Osteoblast (primary cell): ENCODE results near the gene USP9Y. TPM values are rescaled to one million over a fixed set of nuclear protein-coding genes. Genes with fewer than 3 reads are reported as not detected.

Source experiments
- DNase-seq: peaks from one replicate; pipeline ENCODE4 v3.0.0; 2011; ENCODE audit warnings: low spot score, mixed read lengths; ENCODE audit not compliant: insufficient read length; ENCODE audit errors: missing footprints
- H2AFZ ChIP-seq: 2 replicates; pipeline ENCODE4 v1.6.0; 2011; ENCODE audit warnings: mild to moderate bottlenecking, low read length
- H3K27ac ChIP-seq: 2 replicates; pipeline ENCODE4 v1.5.1; 2011; ENCODE audit warnings: mild to moderate bottlenecking, low read depth, low read length, moderate library complexity
- H3K27me3 ChIP-seq: 2 replicates; pipeline ENCODE4 v1.6.0; 2012; ENCODE audit warnings: mild to moderate bottlenecking, control low read depth, inconsistent platforms, low read length, moderate library complexity; ENCODE audit not compliant: insufficient read depth
- H3K36me3 ChIP-seq: 2 replicates; pipeline ENCODE4 v1.5.1; 2011; ENCODE audit warnings: mild to moderate bottlenecking, low read length, control low read depth, moderate library complexity; ENCODE audit not compliant: insufficient read depth
- H3K4me1 ChIP-seq: 2 replicates; pipeline ENCODE4 v1.5.1; 2011; ENCODE audit warnings: mild to moderate bottlenecking, low read length, control low read depth, moderate library complexity; ENCODE audit not compliant: insufficient read depth
- H3K4me2 ChIP-seq: 2 replicates; pipeline ENCODE4 v1.6.0; 2011; ENCODE audit warnings: mild to moderate bottlenecking, low read length; ENCODE audit not compliant: insufficient read depth
- H3K4me3 ChIP-seq: fragments of 200-600 bp; sonication (generic); 3 replicates; pipeline ENCODE4 v1.5.1; 2012; ENCODE audit warnings: mild to moderate bottlenecking, low read length, inconsistent platforms; ENCODE audit not compliant: insufficient read depth
- H3K79me2 ChIP-seq: 2 replicates; pipeline ENCODE4 v1.6.0; 2012; ENCODE audit warnings: mild to moderate bottlenecking, low read length, control low read depth, inconsistent platforms; ENCODE audit not compliant: insufficient read depth
- H3K9me3 ChIP-seq: 2 replicates; pipeline ENCODE4 v1.5.1; 2011; ENCODE audit warnings: low read depth, low read length, control low read depth
- H4K20me1 ChIP-seq: 2 replicates; pipeline ENCODE4 v1.6.0; 2012; ENCODE audit warnings: mild to moderate bottlenecking, low read length, control low read depth; ENCODE audit not compliant: insufficient read depth
- total RNA-seq: library from RNA; depleted of rRNA; stranded (reverse); fragments of >200 nt; gene quantifications from 2 replicates; pipeline ENCODE4 v1.2.3, GENCODE V29; 2012
- TF ChIP-seq, protein P1 (sequence below): IDR thresholded peaks from 2 replicates; pipeline ENCODE4 v1.5.1; 2011; ENCODE audit warnings: mild to moderate bottlenecking, low read depth, low read length, moderate library complexity; ENCODE audit errors: extremely low read depth

USP9Y gene
- total RNA-seq, 1 donor, result 26.4 TPM

DNA sequence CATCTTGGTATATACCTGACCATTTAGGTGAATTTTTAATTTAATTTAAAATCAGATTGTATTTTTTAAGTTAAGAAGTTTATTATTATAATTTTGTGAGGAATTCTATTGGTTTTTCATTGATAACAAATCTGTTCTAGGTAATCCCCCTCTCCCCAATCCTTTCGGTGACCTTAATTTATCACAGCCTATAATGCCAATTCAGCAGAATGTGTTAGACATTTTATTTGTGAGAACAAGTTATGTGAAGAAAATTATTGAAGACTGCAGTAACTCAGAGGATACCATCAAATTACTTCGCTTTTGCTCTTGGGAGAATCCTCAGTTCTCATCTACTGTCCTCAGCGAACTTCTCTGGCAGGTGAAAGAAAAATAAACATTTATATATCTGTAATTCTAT is 145.8 kb downstream of the USP9Y start:
- DNase-seq, result no peak
- no peaks in the 10 kb centered on the region for H3K9me3 ChIP-seq
- H4K20me1 ChIP-seq, result no peaks in the 10 kb centered on the region
- H3K27me3 ChIP-seq, result no peaks in the 10 kb centered on the region
- no peak overlapping the region for H3K27ac ChIP-seq
- H3K4me3 ChIP-seq, result no peak overlapping the region
- no peaks in the 10 kb centered on the region for H3K36me3 ChIP-seq
- TF ChIP-seq, protein P1, sequence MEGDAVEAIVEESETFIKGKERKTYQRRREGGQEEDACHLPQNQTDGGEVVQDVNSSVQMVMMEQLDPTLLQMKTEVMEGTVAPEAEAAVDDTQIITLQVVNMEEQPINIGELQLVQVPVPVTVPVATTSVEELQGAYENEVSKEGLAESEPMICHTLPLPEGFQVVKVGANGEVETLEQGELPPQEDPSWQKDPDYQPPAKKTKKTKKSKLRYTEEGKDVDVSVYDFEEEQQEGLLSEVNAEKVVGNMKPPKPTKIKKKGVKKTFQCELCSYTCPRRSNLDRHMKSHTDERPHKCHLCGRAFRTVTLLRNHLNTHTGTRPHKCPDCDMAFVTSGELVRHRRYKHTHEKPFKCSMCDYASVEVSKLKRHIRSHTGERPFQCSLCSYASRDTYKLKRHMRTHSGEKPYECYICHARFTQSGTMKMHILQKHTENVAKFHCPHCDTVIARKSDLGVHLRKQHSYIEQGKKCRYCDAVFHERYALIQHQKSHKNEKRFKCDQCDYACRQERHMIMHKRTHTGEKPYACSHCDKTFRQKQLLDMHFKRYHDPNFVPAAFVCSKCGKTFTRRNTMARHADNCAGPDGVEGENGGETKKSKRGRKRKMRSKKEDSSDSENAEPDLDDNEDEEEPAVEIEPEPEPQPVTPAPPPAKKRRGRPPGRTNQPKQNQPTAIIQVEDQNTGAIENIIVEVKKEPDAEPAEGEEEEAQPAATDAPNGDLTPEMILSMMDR, result no peak
- no peak overlapping the region for H3K4me2 ChIP-seq
- H3K79me2 ChIP-seq, result no peaks in the 10 kb centered on the region
- H3K4me1 ChIP-seq, result no peaks in the 10 kb centered on the region
- H2AFZ ChIP-seq, result no peak overlapping the region

DNA sequence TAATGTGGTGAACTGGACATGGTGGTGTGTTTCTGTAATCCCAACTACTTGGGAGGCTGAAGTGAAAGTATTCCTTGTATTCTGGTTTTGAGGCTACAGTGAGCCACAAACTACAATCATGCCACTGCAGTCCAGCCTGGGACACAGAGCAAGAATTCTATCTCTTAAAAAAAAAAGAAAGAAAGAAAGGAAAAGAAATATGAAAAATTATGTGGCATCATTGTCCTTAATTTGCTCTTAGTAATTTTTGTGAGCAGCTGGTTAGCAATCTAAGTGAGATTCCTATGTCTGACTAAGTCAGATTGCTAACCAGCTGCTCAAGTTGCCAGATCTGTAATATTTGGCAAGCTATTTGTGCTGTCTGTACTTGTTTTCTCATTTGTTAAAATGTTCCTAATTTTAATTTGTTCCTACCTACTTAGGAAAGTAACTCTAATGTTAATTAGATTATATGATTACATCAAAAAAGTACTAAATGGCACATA is 154.8 kb downstream of the USP9Y start:
- Histone ChIP-seq H3K4me2 (no peak overlapping the region), H2AFZ (no peak overlapping the region), H3K27me3 (no peaks in the 10 kb centered on the region), H4K20me1 (no peaks in the 10 kb centered on the region), H3K79me2 (no peaks in the 10 kb centered on the region), H3K27ac (no peak overlapping the region), H3K9me3 (no peaks in the 10 kb centered on the region), H3K4me1 (no peaks in the 10 kb centered on the region), H3K4me3 (no peak overlapping the region), H3K36me3 (no peaks in the 10 kb centered on the region)
- DNase-seq, result no peak
- TF ChIP-seq, protein P1, result no peak

- H3K9me3 ChIP-seq, result no peaks in the 10 kb centered on the region
- H2AFZ ChIP-seq, result no peak overlapping the region
- H3K36me3 ChIP-seq, result no peaks in the 10 kb centered on the region
Observed at GRCh38 chrY:12867960-12868359, 166.9 kb downstream of the USP9Y start.

DNA sequence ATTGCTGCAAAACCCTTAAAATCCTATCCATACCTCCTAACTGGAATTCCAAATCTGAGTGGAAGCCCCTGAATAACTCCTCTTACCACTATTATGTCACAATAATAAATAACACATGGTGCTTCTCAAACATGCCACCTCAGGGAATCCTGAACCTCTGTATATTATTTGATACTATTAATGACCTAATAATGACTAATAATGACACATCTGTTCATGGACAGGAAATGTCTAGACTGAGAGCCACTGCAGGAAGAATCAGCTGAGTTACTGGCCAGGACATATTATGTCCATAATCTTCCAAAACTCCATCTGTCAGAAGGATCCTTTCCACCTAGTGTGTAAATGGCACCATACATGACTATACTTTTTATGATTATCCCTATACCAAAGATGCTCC is 195.9 kb downstream of the USP9Y start:
- Histone ChIP-seq H2AFZ (no peak overlapping the region), H3K27me3 (no peaks in the 10 kb centered on the region), H3K36me3 (no peaks in the 10 kb centered on the region), H4K20me1 (no peaks in the 10 kb centered on the region), H3K4me1 (no peaks in the 10 kb centered on the region), H3K4me3 (no peak overlapping the region), H3K79me2 (no peaks in the 10 kb centered on the region), H3K27ac (no peak overlapping the region), H3K4me2 (no peak overlapping the region), H3K9me3 (no peaks in the 10 kb centered on the region)
- no peak for DNase-seq
- TF ChIP-seq, protein P1, result no peak

More at GRCh38 chrY:12867960-12868359, 166.9 kb downstream of the USP9Y start:
- Histone ChIP-seq H3K27ac (no peak overlapping the region), H3K4me3 (no peak overlapping the region), H3K4me1 (no peaks in the 10 kb centered on the region), H3K27me3 (no peaks in the 10 kb centered on the region), H3K79me2 (no peaks in the 10 kb centered on the region), H3K4me2 (no peak overlapping the region), H4K20me1 (no peaks in the 10 kb centered on the region)
- TF ChIP-seq, protein P1, result no peak
- DNase-seq, result no peak
